NCI-H345 (cell line): Measurements from ENCODE around the gene MLN.

ENCODE experiments used
- DNase-seq: peaks from one replicate; lab custom pipeline; 2025; lab: John Stamatoyannopoulos, UW

Gene MLN

DNA sequence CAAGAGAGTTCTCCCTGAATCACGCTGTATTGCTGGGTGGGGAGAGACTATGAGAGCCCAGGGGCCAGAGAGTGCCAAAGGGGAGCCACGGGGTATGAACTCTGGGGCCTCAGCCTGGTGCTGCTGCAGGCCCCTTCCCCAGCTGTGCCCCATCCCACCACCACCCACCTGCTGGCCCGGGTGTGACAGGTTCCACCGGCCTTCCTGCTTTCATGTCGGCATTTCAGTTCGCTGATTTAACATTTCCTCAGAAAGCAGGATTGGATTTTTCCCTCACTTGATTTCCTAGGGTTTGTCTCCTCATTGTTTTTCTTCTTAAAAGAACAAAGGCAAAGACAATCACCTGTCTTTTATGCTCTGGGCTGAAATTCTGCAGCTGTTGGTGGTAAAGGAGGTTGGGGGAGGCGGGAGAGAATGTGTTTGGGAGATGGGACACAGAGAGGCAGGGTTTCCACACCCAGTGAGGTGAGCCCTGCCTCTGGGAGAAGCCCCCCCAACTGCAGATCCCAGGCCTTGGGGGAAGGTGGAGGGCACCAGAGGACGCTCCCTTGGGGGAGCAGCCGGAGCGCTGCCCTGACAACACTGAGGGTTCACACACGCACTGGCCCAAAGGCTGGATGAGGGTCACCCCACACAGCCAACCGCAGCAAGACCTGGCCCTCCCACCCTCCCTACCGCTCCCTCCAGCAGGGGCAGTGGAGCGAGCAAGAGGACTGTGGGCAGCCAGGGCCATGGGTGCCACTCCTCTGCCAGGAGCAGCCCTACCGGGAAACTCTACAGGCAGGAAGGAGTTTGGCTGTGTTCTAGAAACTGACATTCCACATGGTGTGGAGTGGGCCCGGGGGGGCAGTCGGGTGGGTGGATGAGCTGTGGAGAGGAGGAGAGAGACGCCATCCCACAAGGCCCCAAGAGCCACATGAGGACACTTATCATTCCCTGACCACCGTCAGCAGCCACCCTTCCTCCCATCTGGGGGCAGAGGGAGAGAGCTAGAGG is 10.5 kb upstream of the MLN start:
- no peak for DNase-seq

DNA sequence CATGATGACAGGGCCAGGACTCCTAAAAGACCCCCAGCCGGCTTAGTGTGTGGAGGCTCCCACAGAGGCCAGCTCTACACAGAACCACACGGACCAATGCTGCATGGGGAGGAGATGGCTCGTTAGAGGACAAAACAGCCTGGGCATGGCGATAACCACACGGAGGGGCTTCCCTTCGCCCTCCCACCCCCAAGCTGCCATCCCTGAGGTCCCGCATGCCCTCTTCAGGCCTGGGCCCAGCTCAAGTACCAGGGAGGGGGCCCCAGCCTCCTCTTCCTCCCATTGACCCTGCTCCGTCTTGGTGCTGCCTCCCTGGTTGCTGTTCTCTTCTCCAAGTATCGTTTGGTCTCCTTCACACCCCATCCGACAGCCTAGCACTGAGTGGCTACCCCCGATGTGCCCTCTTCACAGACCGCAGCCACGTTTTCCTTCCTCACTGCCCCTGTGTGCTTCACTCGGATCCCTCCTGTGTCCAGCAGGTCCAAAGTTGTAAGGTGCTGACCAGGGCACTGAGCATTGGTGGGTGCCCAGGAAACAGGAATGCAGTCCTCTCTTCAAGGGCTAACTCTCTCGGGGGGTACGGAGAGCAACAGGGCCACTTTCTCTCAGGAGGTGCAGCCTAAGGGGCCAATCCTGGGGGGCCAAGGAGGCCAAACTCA is 9.6 kb upstream of the MLN start:
- no peak for DNase-seq

DNA sequence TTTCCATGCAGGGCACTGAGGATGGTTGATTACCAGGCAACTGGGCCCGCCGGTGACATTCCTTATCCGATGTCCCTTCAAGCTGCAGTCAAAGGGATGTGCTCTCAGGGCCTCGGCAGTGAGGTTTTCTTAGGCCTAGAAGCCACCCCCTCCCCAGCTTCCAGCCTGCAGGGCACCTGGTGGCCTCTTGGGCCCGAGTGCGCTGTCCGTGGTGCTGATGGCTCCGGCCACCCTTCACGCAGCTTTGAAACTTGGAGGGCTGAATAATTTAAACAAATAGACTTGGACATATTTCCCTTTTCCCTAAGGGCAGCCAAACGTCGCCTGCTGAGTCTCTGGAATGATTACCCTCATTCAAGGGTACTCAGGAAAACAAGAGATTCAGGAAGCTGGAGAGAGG is 8.9 kb upstream of the MLN start:
- DNase-seq: peak; percentile 73

DNA sequence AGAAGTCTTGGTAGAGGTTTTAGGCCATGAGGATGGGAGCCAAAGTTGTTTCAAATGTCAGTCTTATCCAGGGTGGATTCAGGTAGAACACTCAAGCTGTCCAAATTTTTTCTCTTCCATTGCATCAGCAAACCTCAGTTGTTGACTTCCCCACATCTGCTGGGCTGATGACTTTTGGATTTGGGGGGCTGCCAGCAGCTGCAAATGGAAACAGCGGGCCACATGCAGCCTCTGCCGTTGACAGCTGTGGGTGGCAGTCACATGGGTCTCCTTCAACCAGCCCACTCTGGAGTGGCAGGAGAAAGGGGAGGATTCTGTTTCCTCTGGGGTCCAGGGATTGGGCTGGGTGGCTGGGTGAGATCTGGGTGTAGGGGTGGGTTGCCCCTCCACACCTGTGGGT is 5.8 kb upstream of the MLN start:
- no peak for DNase-seq

DNA sequence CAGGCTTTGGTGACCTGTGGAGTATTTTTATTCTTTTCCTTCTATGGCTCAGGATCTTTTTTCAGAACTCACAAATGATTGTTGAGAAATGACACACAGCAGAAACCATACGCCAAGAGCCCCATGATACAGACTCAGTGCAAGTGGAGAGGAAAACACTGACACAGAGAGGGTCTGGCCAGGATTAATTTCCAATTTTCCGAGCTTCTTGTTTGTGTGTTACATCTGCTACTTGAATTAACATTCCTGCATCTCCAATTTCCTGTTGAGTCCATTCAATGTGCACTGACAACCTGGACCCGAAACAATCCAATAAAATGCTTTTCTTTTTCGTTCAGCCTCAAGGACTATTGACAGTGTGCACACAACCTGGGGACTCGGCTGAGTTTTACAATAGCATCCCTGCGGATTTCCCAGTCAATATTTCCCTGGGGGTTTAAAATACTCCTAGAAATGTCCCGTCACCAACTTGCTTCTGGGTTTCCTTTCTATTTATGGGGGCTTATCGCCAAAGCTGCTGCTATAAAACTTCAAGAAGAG is 4.9 kb upstream of the MLN start:
- peak; percentile 86 for DNase-seq

DNA sequence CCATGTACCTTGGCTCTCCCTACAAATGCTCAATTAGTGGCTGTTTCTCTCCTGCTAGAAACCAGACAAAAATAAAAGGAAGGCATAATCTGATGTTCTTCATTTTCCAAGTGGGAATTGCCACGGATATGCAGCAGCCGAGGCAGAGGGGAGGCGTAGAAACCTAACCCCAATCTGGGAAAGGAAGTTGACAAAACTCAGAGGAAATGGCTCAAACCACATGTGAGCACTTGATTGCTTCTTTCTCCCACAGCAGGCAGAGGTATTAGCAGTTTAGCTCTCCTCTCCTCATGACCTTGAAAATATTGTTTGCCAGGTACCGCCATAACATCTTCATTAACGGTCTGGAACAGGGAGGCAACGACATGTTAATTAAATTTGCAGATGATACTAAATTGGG is 3.8 kb upstream of the MLN start:
- DNase-seq: no peak

DNA sequence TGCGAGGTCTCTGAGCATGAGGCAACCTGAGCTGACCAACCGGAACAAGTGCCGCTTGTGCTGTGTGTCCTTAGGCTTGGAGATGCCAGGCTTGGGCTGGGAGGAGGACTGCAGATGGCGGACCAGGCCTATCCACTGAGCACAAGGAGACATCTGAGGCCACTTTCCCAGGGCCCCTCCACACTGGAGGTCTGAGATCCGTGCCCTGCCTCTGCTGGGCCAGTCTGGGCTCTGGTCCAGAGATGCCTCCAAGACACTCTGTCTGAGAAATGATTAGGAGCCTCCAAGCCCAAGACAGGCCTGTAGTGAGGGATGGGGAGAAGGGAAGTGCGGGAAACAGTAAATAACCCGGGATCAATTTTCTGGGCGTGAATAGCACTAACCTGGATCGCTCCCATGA is 3.0 kb upstream of the MLN start:
- DNase-seq: no peak

DNA sequence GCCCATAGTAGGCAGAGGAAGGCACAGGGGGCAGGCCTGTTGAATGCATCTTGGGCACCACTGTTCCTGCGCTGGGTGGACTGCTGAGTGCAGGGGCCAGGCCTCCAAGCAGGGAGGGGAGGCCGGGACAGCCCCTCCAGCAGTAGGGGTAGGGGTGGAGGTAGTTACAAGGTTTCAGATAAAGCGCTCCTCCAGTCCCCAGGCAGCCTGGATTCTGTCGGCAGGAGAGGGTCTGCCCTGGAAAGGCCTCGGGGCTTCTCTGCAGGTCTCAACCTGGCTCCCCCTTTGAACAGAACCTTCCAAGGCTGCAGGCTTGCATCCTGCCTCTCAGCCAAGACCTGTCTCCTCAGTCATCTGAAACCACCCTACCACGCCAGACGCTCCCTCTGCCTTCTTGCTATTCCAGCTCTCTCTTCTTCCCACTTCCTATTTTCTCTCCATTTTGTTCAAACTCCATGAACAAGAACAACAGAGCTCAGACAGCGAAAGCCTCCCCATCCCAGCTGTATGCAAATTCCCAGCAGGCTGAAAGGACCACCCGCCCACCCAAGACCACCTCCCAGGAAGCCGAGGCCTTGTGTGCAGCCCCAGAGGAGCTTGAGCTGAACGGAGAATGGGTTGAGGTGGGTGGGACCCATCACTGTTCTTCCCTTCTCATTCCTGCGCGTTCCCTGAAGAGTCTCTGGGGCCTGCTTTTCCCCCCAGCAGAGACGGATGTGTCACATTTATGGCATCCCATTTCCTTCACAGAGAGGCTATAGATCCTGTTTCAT is 1.4 kb downstream of the MLN start:
- no peak for DNase-seq

DNA sequence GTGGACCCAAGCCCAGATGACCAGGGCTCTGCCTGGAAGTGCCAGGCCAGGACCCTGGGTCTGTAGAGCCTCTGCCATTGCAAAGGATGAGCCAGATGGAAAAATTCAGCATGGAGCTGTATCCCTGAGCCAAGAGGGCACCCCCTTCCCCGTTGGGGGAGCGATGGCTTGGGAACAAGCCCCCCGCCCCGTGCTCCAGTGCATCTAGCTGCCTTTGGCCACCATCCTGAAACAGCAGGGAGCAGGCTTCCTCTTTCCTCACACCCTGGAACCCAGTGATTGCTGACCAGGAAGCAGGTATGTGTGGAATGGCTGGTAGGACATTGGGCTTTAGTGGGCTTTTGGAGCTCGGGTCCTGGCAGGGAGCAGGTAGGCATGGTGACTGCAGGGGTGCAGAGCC is 2.2 kb downstream of the MLN start:
- DNase-seq: no peak

DNA sequence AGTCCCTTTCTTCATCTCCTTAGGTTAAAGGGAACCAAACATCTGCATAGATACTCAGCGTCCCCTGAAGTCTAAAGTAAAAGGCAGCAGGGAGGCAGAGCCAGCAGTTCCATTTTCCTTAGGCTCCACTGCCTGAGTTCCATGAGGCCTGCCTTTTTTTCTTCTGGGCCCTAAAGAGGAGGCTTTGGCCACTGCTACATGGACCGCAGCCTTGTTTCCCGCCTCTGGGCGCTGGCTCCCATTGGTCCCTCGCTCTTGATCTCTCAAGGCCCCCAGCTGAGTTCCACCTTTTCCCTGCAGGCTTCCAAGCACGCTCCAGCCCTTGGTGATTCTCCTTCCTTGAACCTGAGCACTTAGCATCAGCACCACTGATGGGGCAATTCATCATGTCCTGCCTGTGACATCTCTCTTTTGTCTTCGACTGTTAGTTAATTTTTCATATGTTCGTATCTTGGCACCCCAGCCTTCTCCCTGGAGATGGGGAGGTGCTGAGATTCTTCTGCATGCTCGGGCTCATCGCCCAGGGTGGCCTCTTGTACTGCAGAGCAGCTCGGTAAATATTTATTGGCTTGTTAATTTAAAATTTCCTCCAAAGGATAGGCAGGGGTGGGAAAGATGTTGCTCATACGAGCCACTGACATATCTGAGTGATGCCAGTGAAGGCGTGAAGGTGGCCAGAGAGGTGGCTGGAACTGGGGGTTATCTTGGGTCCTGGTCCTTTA is 3.4 kb downstream of the MLN start:
- DNase-seq: no peak

DNA sequence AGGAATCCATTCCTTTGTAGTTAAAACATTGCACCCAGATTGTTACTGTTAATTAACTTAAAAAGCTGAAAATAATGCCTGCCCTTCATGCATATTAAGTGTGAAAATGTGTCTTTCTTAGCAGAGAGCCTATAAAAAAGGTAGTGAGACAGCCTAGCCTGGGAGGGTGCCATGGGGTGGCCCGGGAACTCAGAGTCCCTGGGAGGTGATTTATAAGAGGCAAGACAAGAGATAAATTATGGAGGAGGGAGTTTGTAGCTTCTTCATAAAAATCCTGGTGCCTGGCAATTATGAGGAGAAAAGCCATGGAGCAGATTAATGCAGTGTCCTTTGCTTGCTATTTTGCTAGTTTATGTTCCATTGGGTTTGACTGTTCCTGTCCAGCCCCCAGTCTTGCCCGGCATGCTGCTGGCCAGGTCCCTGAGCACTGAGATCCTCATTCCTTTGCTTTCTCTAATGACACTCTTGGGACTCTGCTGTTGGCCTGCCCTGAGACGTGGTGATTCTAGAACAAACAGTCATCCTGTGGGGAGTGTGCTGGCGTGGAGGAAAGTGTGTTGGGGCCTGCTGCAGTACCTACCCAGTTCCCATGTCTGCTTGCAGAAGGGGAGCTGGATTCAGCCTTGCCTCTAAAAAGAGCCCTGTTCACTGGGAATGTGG is 4.2 kb downstream of the MLN start:
- no peak for DNase-seq

DNA sequence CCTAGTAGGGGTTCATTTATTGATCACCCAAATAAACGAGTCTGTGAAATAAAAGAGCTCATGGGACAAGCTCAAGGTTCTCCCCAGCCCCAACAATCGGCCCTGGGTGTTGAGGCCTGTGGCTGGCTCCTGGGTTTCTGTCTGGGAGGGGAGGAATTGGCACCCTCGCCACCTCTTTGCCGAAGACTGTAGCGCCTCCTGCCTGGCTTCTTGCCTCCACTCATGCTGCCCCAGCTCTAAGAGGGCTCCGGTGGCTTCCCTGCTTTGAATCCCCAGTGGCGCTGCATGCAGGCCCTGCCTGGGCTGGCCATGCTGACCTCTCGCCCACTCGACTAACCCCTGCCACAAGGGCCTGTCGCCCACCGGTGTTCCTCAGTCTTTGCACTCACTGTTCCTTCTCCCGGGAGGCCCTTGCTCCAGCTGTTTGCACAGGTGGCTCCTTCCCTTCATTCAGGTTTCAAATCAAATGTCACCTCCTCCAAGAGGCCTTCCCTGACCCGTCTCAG is 5.4 kb downstream of the MLN start:
- DNase-seq: no peak

DNA sequence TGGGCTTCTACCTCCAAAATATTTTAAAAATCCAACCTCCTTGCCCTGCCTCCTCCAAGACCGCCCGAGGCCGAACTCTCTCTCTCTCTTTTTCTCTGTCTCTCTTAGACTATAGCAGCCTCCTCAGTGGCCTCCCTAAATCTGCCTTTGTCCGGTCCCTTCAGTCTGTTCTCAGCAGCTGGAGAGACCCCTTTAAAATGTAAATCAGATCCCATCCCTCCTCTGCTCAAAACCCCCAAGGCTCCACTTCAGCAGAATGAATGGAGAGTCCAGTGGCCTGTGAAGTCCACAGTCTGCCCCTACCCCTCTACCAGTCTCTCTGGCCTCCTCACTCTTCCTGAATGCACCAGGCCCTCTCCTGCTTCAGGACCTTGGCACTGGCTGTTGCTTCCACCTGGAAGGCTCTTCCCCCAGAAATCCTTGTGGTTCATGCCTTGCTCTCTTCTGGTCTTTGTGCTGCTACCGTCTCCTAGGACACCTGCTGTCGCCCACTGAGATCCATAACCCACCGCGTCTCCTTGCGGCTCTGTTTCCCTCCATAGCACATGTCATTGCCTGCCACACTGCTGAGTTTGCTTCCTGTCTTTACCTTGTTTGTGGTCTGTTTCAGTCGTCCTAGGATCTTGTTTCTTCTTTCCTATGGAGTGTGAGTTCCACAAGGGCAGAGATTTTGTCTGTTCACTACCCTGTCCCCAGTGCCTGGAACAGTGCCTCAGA is 6.0 kb downstream of the MLN start:
- no peak for DNase-seq

DNA sequence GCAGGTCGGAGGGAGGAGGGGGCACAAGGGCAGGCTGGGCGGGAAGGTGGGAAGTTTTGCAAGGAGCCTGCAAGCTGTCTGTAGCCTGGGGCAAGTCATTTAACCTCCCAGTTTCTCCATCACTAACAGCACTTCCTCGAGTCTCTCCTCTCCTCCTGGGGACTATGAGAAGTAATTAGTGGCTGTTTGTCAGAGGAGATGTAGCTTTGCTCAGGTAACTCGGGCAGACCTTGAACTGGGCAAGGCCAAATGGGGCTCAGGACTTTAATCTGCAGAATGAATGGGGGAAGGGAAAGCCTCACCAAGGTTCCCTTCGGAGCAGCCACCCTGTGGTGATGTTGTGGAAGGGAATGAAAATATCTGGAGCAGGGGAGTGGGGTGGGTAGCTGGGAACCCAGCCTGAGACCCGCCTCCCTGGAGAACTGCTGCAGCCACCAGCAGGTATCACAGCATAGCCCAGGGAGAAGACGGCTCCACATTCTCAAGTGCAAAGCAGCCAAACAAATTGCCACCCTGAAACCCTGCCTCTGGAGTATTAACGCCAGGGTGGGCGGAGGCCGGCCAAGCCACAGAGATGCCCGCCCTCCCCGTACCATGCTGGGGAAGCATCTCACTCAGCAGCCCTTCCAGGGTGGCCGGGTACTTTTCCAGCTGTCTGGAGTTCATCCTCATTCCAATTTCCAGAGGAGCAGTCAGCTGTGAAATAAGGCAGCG is 8.7 kb downstream of the MLN start:
- DNase-seq: no peak

DNA sequence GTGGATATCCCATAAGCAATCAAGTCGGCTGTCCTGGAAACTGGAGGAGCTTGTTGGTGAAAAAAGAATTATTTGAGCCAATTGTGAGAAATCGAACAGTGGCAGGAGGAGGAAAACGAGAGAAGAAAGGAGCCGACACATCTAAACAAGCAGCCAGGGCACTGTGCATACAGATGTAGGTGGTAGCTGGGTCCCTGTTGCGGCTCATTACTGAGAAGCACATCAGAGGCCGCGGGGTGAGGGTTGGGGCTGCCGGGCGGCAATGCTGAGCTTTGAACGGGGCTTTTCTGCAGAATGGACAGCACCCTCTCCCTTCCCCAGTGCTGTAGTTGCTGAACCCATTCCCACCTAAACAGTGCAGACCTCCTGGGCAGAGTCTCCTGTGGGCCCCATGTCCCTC is 10.8 kb downstream of the MLN start:
- no peak for DNase-seq

DNA sequence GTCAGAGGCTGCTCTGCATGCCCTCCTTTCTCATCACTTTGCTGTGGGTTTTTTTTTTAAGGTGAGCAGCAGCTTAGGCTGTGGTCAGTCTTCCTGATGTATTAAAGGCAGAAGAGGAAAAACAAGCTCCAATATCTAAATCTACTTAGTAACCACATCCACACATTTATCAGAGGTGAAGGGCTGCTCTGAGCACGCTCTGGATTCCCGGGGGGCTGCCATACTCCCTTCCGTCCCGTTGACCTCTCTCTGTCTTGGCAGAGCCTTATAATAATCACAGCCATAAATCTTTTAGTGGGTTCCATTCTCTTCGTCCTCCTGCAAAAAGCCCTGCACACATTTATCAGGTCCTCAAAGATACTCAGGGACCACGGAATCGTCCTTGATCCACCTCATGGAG is 12.2 kb downstream of the MLN start:
- no peak for DNase-seq

DNA sequence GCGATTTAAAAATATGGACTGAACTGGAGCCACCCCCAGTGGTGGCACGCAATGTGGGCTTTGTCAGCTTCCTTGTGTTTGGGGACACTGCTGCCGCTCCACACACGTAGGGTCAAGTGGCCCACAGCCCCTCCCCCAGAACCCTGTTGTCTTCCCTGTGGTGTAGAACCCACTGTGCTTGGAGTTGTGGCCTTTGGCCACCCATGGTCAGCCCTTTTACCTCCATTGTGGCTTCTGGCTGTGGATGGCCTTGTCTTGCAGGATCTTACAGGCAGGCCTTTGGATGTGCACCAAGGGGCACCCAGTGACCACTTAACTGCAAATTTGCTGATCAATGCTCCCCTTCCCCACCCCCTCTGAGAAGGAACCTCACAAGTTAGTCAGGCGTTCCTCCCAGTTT is 12.9 kb downstream of the MLN start:
- no peak for DNase-seq

DNA sequence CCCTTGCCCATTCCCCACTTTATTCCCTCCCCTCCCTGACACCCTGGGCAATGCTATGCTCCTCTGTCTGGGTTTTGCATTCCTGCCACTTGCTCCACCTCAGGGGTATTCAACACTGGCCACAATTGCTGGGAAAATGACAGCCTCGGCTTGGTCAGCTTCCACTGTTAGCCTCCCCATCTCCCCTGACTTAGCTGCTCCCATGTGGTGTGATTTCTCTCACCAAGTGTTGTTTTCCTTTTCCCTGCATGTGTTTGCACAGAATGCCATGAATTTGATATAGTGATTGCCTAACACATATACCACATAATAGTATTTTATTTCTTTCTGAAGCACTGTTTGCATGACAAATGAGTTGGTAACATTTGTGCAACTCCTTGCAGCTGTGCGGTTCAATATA is 13.4 kb downstream of the MLN start:
- no peak for DNase-seq

DNA sequence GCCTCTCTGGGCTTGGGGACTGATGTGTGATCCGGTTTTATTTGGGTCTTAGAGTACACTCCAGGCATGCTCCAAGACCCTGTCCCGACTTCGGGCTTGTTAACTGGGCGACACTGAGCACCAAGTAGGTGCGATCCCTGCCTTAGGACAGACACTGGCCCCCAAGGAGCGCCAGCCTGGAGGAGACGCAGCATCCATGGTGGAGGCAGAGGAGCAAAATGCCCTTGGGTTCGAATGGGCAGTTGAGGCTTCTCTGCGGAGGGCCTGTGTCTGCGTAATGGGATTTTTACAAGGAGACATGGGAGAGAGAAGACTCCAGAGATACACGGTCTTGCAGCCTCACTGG is 14.3 kb downstream of the MLN start:
- no peak for DNase-seq
